Tibial nerve (tissue), 4 donors: ENCODE measurements around the gene KDM8. TPM values are rescaled to one million over a fixed set of nuclear protein-coding genes. Genes with fewer than 3 reads are reported as not detected.
"Not testable (repeated sequence)": the region's sequence is repeated elsewhere in the genome, so short reads cannot be mapped to it uniquely, and the experiment has no call there.

Experiments
- DNase-seq, 2 donors: peaks; one replicate each; pipeline ENCODE4 v3.0.0-alpha.2; 2019; ENCODE audit warnings: low spot score in 2 of 2
- H3K27ac ChIP-seq, 4 donors: fragments of 200-600 bp; sonication (generic) in 3 of 4; one replicate each; pipeline ENCODE4 v1.5.1; 2017 to 2019; ENCODE audit warnings: mild to moderate bottlenecking in 1 of 4
- H3K27me3 ChIP-seq, 2 donors: fragments of 200-600 bp; sonication (generic) in 1 of 2; one replicate each; pipeline versions ENCODE4 v1.5.1 to v1.6.0; 2017 to 2019
- H3K36me3 ChIP-seq, 3 donors: fragments of 200-600 bp; sonication (generic); one replicate each; pipeline ENCODE4 v1.5.1; 2018 to 2019
- H3K4me1 ChIP-seq, 4 donors: fragments of 200-600 bp; sonication (generic) in 3 of 4; one replicate each; pipeline ENCODE4 v1.5.1; 2017 to 2019
- H3K4me3 ChIP-seq, 4 donors: fragments of 200-600 bp; sonication (generic) in 3 of 4; one replicate each; pipeline ENCODE4 v1.5.1; 2017 to 2019; ENCODE audit warnings: mild to moderate bottlenecking in 1 of 4, moderate library complexity in 1 of 4
- H3K9me3 ChIP-seq, 4 donors: fragments of 200-600 bp; sonication (generic) in 3 of 4; one replicate each; pipeline ENCODE4 v1.5.1; 2017 to 2019
- EP300 ChIP-seq, 2 donors: sonication (generic); formaldehyde crosslinking; IDR thresholded peaks; one replicate each; pipeline ENCODE4 v1.6.1; 2017; ENCODE audit warnings: antibody characterized with exemption in 2 of 2, mild to moderate bottlenecking in 1 of 2
- POLR2A ChIP-seq, 2 donors: fragments of 450-650 bp; IDR thresholded peaks; one replicate each; pipeline ENCODE4 v1.6.1; 2017; ENCODE audit warnings: antibody characterized with exemption in 2 of 2, mild to moderate bottlenecking in 2 of 2, moderate library complexity in 2 of 2
- WGBS, 2 donors: methylation state at CpG; one replicate each; pipeline ENCODE4 v1.1.5; 2018; 5-methylcytosine and 5-hydroxymethylcytosine counted together
- total RNA-seq, 4 donors: library from RNA; depleted of rRNA; stranded (reverse); fragments of >200 nt; gene quantifications; one replicate each; pipeline ENCODE4 v1.1.0, GENCODE V29; 2016
- TF ChIP-seq, protein P1 (sequence below), 5 experiments: fragments of 200-600 bp in 3 of 5; fragments of 450-650 bp in 2 of 5; sonication (generic) in 3 of 5; IDR thresholded peaks; one replicate each; pipeline ENCODE4 v1.5.1; 2016 to 2019; ENCODE audit warnings: antibody characterized with exemption in 5 of 5, mild to moderate bottlenecking in 3 of 5, moderate library complexity in 2 of 5

The KDM8 gene
- total RNA-seq, 4 donors from 2014 or later: 2.3 to 7.6 (median 4.8) TPM

DNA sequence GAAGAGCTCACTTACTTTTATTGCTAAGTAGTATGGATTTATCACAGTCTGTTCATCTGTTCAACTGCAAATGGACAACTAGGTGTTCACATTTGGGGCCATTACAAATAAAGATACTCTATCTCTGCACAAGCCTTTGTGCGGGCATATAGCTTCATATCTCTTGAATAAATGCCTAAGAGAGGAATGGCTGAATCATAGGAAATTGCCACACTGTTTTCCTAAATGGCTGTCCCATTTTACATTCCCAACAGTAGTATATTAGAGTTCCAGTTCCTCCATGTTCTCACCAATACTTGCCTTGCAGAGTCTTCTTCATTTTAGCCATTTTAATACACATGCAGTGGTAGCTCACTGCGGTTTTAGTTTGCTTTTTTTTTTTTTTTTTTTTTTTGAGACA, 44.7 kb downstream of the KDM8 start:
- no peak overlapping the region for H3K4me3 ChIP-seq
- TF ChIP-seq, protein P1, sequence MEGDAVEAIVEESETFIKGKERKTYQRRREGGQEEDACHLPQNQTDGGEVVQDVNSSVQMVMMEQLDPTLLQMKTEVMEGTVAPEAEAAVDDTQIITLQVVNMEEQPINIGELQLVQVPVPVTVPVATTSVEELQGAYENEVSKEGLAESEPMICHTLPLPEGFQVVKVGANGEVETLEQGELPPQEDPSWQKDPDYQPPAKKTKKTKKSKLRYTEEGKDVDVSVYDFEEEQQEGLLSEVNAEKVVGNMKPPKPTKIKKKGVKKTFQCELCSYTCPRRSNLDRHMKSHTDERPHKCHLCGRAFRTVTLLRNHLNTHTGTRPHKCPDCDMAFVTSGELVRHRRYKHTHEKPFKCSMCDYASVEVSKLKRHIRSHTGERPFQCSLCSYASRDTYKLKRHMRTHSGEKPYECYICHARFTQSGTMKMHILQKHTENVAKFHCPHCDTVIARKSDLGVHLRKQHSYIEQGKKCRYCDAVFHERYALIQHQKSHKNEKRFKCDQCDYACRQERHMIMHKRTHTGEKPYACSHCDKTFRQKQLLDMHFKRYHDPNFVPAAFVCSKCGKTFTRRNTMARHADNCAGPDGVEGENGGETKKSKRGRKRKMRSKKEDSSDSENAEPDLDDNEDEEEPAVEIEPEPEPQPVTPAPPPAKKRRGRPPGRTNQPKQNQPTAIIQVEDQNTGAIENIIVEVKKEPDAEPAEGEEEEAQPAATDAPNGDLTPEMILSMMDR (IDR thresholded peaks at IDR 0.05): no peak
- TF ChIP-seq EP300 (IDR thresholded peaks at IDR 0.05) (no peak), POLR2A (IDR thresholded peaks at IDR 0.05) (no peak)
- peaks cover 0 to 49% (median 21%) of the 10 kb centered on the region in 4 donors for H3K4me1 ChIP-seq
- DNase-seq: no peak
- H3K9me3 ChIP-seq: no peaks in the 10 kb centered on the region
- 94% methylated on average over 2 of the region's 2 CpGs for WGBS, 2 donors
- no peak overlapping the region for H3K27ac ChIP-seq
- no peaks in the 10 kb centered on the region for H3K36me3 ChIP-seq
- H3K27me3 ChIP-seq: no peaks in the 10 kb centered on the region

DNA sequence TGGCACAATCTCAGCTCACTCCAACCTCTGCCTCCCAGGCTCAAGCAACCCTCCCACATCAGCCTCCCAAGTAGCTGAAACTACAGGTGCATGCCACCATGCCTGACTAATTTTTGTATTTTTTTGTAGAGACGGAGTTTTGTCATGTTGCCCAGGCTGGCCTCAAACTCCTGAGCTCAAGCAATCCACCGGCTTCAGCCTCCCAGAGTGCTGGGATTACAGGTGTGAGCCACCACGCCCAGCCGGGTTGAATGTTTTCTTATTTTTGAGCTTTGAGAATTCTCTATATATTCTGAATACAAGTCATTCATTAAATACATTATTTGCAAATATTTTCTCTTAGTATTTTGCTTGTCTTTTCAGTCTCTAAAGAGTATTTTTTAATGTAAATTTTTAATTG, 45.6 kb downstream of the KDM8 start:
- not testable (repeated sequence) for H3K36me3 ChIP-seq, H3K4me3 ChIP-seq, H3K27ac ChIP-seq, H3K27me3 ChIP-seq, DNase-seq, H3K9me3 ChIP-seq
- WGBS, 2 donors: 98% methylated on average over 4 of the region's 4 CpGs
- H3K4me1 ChIP-seq: peaks cover 0 to 48% (median 21%) of the 10 kb centered on the region in 4 donors

- Histone ChIP-seq H3K27me3 (no peaks in the 10 kb centered on the region), H3K9me3 (no peaks in the 10 kb centered on the region), H3K36me3 (peaks cover 0 to 17% (median 0%) of the 10 kb centered on the region in 3 donors), H3K27ac (no peak overlapping the region), H3K4me1 (peaks cover 0 to 28% (median 12%) of the 10 kb centered on the region in 4 donors), H3K4me3 (no peak overlapping the region)
- no peak for DNase-seq
- no peak for TF ChIP-seq POLR2A (IDR thresholded peaks at IDR 0.05)
- TF ChIP-seq, protein P1 (IDR thresholded peaks at IDR 0.05): no peak
- no peak for TF ChIP-seq EP300 (IDR thresholded peaks at IDR 0.05)
- 76 to 88% methylated on average over 8 of the region's 8 CpGs for WGBS, 2 donors
Observed at GRCh38 chr16:27251541-27252205, 48.3 kb downstream of the KDM8 start.

DNA sequence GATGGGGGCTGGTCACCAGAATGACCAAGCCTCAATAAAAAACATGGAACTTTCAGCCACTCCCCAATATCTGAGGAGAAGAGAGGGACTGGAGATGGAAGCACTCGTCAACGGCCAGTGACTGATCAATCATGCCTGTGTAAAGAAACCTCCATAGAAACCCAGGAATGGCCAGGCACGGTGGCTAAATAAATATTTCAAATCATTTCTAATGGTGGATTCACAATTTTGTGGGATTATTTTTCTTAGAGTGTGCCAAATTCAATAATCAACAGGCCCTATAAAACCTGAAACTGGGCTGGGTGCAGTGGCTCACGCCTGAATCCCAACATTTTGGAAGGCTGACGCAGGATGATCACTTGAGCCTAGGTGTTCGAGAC, 48.9 kb downstream of the KDM8 start:
- Histone ChIP-seq H3K4me1 (peaks cover 0 to 27% (median 12%) of the 10 kb centered on the region in 4 donors), H3K36me3 (peaks cover 0 to 22% (median 0%) of the 10 kb centered on the region in 3 donors), H3K9me3 (no peaks in the 10 kb centered on the region), H3K27ac (no peak overlapping the region), H3K27me3 (no peaks in the 10 kb centered on the region), H3K4me3 (no peak overlapping the region)
- DNase-seq: no peak
- TF ChIP-seq EP300 (IDR thresholded peaks at IDR 0.05): no peak
- no peak for TF ChIP-seq POLR2A (IDR thresholded peaks at IDR 0.05)
- TF ChIP-seq, protein P1 (IDR thresholded peaks at IDR 0.05): no peak
- 90 to 96% methylated on average over 6 of the region's 6 CpGs for whole genome bisulfite sequencing, 2 donors

DNA sequence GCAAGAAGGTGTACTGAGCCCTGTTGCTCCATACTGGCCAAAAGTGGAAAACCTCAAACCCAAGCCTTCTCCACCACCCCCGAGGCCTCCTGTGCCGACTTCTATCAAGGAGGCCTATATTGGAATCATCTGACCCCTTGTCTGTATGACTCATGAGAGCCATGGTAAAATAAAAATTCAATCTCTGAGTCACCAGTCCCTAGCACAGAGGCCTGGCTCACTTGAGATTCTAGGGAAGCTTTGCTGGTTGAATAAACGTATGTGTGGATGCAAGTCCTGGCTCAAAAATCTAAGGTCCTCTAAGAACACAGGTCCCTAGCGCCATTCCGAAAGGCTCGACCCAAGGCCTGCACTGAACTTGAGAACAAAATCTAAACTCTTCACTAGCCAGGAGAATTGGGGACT, 50.2 kb downstream of the KDM8 start:
- H3K36me3 ChIP-seq: peaks cover 0 to 25% (median 0%) of the 10 kb centered on the region in 3 donors
- no peaks in the 10 kb centered on the region for H3K9me3 ChIP-seq
- 55 to 64% methylated on average over 6 of the region's 6 CpGs for WGBS, 2 donors
- peaks cover 0 to 37% (median 12%) of the 10 kb centered on the region in 4 donors for H3K4me1 ChIP-seq
- no peak overlapping the region for H3K4me3 ChIP-seq
- H3K27ac ChIP-seq: peak overlapping the region in 2 of 4 donors; percentile 64 to 75
- no peak for TF ChIP-seq POLR2A (IDR thresholded peaks at IDR 0.05)
- TF ChIP-seq EP300 (IDR thresholded peaks at IDR 0.05): no peak
- TF ChIP-seq, protein P1 (IDR thresholded peaks at IDR 0.05): no peak
- no peaks in the 10 kb centered on the region for H3K27me3 ChIP-seq
- DNase-seq: no peak
